Measurements from ENCODE around the gene IFNA17.

DNA sequence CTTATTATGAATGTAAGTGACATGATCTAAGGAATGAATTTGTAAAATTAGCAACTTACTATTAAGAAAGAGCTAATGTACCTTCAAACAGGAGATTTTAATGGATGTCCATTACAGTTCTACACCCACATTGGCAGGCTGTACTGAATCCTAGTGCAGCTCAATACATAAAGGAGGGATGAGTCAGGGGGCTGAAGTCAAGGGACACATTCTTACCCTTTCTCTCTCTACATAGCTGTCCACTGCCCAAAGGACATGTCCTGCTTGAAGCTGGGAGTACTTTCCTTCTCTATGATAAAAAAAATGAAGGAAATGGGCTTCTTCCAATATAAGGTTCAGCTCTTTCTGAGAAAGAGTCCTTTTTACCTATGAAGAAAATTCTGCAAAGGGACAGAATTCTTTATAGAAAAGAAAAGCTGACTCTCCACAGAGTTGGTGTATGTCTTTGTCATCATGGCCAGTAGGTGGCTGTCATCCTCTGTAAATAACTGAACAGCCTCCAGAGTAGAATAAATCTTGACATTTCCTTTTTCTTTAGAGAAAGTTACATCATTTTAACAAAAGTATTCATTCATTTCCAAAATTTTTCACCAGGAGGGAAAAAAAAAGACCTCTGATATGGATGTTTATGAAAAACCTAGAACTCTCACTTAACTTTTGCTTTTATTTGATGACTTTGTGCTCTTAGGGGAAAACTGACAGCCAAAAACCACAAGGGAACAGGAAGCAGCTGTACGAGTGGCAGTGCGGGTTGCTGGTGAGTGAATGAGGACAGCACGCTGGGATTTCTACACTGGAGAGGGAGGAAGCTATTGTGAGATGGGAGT is 24.9 kb upstream of the IFNA17 start:
- no peak for TF ChIP-seq POLR2A (IDR thresholded peaks at IDR 0.05; ENCODE audit: low read depth, low read length)
- no peak for TF ChIP-seq TAF1 (IDR thresholded peaks at IDR 0.05; ENCODE audit: borderline replicate concordance, low read depth, low read length)
- TF ChIP-seq POLR2AphosphoS5 (IDR thresholded peaks at IDR 0.05; ENCODE audit: low read depth, low read length): no peak
